Mesendoderm (in vitro differentiated cells): ENCODE data around the gene IL1RAPL1.

Experiments
- DNase-seq: peaks from one replicate; pipeline ENCODE4 v3.0.0; 2013
- H2AK5ac ChIP-seq: 2 replicates; pipeline ENCODE4 v1.6.1; 2013; ENCODE audit warnings: low read length, inconsistent platforms
- H2BK120ac ChIP-seq: 2 replicates; pipeline ENCODE4 v1.6.1; 2013; ENCODE audit warnings: low read depth, mild to moderate bottlenecking, low read length, moderate library complexity, mixed read lengths
- H2BK15ac ChIP-seq: replicated peaks from 2 replicates; pipeline ENCODE4 v1.6.1; 2013; ENCODE audit warnings: low read depth, mild to moderate bottlenecking, moderate library complexity
- H2BK5ac ChIP-seq: 2 replicates; pipeline ENCODE4 v1.6.1; 2013; ENCODE audit warnings: low read length, inconsistent platforms
- H3K18ac ChIP-seq: 2 replicates; pipeline ENCODE4 v1.6.1; 2013; ENCODE audit warnings: mild to moderate bottlenecking, low read length, mixed read lengths
- H3K23ac ChIP-seq: one replicate; pipeline ENCODE4 v1.6.1; 2013; ENCODE audit warnings: low read length
- H3K27ac ChIP-seq: 2 replicates; pipeline ENCODE4 v1.5.1; 2013; ENCODE audit warnings: low read depth, mild to moderate bottlenecking, inconsistent platforms, low read length, moderate library complexity
- H3K27me3 ChIP-seq: 2 replicates; pipeline ENCODE4 v1.6.1; 2013; ENCODE audit warnings: low read length, control low read depth, mild to moderate bottlenecking, inconsistent platforms; ENCODE audit not compliant: insufficient read depth, poor library complexity
- H3K36me3 ChIP-seq: 2 replicates; pipeline ENCODE4 v1.6.1; 2013; ENCODE audit warnings: low read length, inconsistent platforms; ENCODE audit not compliant: control insufficient read depth, insufficient read depth
- H3K4ac ChIP-seq: one replicate; pipeline ENCODE4 v1.6.1; 2013; ENCODE audit warnings: low read depth, mild to moderate bottlenecking, low read length, moderate library complexity
- H3K4me1 ChIP-seq: 2 replicates; pipeline ENCODE4 v1.6.1; 2013; ENCODE audit warnings: low read depth, low read length, inconsistent platforms; ENCODE audit not compliant: control insufficient read depth
- H3K4me2 ChIP-seq: 2 replicates; pipeline ENCODE4 v1.6.1; 2013; ENCODE audit warnings: low read length
- H3K4me3 ChIP-seq: 2 replicates; pipeline ENCODE4 v1.5.1; 2013; ENCODE audit warnings: mild to moderate bottlenecking, low read length
- H3K56ac ChIP-seq: one replicate; pipeline ENCODE4 v1.6.1; 2013; ENCODE audit warnings: low read length
- H3K79me1 ChIP-seq: 2 replicates; pipeline ENCODE4 v1.6.1; 2013; ENCODE audit warnings: low read length, inconsistent platforms
- H3K79me2 ChIP-seq: 2 replicates; pipeline ENCODE4 v1.6.1; 2013; ENCODE audit warnings: mild to moderate bottlenecking, low read length; ENCODE audit not compliant: control insufficient read depth, insufficient read depth
- H3K9ac ChIP-seq: 2 replicates; pipeline ENCODE4 v1.6.1; 2013; ENCODE audit warnings: low read length, inconsistent platforms
- H4K5ac ChIP-seq: one replicate; pipeline ENCODE4 v1.6.1; 2013; ENCODE audit warnings: low read length
- H4K8ac ChIP-seq: one replicate; pipeline ENCODE4 v1.6.1; 2013; ENCODE audit warnings: low read depth, mild to moderate bottlenecking, control low read depth, low read length, moderate library complexity
- WGBS: extraction: QIAGEN DNeasy Blood & Tissue Kit; methylation state at CpG from one replicate; pipeline ENCODE4 v1.1.7; 2013; ENCODE audit warnings: low lambda C conversion rate, missing lambda C conversion rate; ENCODE audit not compliant: insufficient coverage; ENCODE audit errors: extremely low coverage; 5-methylcytosine and 5-hydroxymethylcytosine counted together

The IL1RAPL1 gene

DNA sequence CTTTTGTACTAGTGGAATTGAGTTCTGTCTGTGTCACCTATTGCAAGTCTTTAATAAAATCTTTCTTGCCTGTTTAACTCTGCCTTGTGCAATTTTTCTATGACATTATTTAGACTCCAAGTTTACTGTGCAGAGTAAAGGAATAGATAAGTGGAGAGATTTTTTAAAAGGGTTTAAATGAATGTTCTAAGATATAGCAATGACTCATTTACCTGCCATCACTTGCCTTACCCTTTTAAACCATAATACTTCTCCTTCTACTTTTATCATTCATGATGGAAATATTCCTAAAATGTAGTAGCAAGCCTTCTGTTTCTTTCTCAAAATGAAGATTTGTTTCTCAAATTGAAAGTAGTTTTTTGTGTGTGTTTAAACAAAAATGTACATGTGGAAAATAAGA lies 845.3 kb downstream of the IL1RAPL1 start:
- no peak overlapping the region for H2BK15ac ChIP-seq
- no peak overlapping the region for H3K4me2 ChIP-seq
- H3K4me3 ChIP-seq: no peak overlapping the region
- H4K5ac ChIP-seq: no peak overlapping the region
- no peak overlapping the region for H2BK120ac ChIP-seq
- H3K23ac ChIP-seq: no peak overlapping the region
- no peak for DNase-seq
- H3K9ac ChIP-seq: no peak overlapping the region
- no peaks in the 10 kb centered on the region for H3K27me3 ChIP-seq
- H3K18ac ChIP-seq: no peak overlapping the region
- H3K4ac ChIP-seq: no peak overlapping the region
- no peaks in the 10 kb centered on the region for H3K4me1 ChIP-seq
- H3K79me2 ChIP-seq: no peaks in the 10 kb centered on the region
- H3K79me1 ChIP-seq: no peaks in the 10 kb centered on the region
- H2AK5ac ChIP-seq: no peak overlapping the region
- H3K36me3 ChIP-seq: no peaks in the 10 kb centered on the region
- H2BK5ac ChIP-seq: no peak overlapping the region
- H3K27ac ChIP-seq: no peak overlapping the region
- H4K8ac ChIP-seq: no peak overlapping the region
- no peak overlapping the region for H3K56ac ChIP-seq

DNA sequence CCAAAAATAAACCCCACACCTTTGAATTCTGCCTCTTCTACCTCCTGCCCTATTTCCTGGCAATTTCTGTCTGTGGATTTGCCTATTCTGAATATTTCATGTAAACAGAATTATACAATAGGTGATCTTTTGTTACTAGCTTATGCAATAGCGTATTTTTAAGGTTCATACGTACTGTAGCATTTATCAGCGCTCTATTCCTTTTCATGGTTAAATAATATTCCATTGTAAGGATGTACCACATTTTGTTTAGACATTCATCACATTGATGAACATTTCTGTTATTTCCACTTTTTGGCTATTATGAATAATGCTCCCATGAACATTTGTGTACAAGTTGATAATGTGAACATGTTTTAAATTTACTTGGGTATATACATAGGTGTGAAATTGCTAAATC lies 847.7 kb downstream of the IL1RAPL1 start:
- Histone ChIP-seq H3K9ac (no peak overlapping the region), H3K4me3 (no peak overlapping the region), H3K27me3 (no peaks in the 10 kb centered on the region), H3K36me3 (no peaks in the 10 kb centered on the region), H3K4me1 (no peaks in the 10 kb centered on the region), H3K27ac (no peak overlapping the region), H2BK15ac (no peak overlapping the region), H3K4ac (no peak overlapping the region), H3K79me1 (no peaks in the 10 kb centered on the region), H2AK5ac (no peak overlapping the region), H3K18ac (no peak overlapping the region), H3K23ac (no peak overlapping the region), H4K8ac (no peak overlapping the region), H3K56ac (no peak overlapping the region), H3K4me2 (no peak overlapping the region), H2BK120ac (no peak overlapping the region), H4K5ac (no peak overlapping the region), H2BK5ac (no peak overlapping the region), H3K79me2 (no peaks in the 10 kb centered on the region)
- no peak for DNase-seq
- no CpG with 5 or more reads among the region's 3 CpGs for WGBS

DNA sequence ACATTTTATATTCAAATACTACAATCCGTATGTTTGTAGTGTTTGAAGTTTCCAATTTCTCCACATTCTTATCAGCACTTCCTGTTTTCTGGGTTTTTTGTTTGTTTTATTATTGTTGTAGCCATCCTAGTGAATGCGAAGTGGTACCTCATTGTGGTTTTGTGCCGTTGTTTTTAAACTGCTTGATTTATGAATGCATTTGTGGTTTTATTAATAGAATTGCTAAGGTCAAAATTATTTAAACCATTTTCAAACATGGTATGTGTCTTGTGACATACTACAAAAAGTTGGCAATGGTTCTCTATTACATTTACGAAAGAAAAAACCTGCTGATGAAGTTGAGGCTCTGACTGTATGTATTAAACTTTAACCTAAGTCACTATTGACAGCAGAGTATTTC lies 848.1 kb downstream of the IL1RAPL1 start:
- Histone ChIP-seq H4K8ac (no peak overlapping the region), H3K79me1 (no peaks in the 10 kb centered on the region), H2BK15ac (no peak overlapping the region), H3K18ac (no peak overlapping the region), H3K27ac (no peak overlapping the region), H3K4me1 (no peaks in the 10 kb centered on the region), H3K9ac (no peak overlapping the region), H4K5ac (no peak overlapping the region), H3K4ac (no peak overlapping the region), H2BK120ac (no peak overlapping the region), H3K4me3 (no peak overlapping the region), H3K23ac (no peak overlapping the region), H2AK5ac (no peak overlapping the region), H3K79me2 (no peaks in the 10 kb centered on the region), H3K36me3 (no peaks in the 10 kb centered on the region), H2BK5ac (no peak overlapping the region), H3K56ac (no peak overlapping the region), H3K4me2 (no peak overlapping the region), H3K27me3 (no peaks in the 10 kb centered on the region)
- DNase-seq: no peak
- no CpG with 5 or more reads among the region's 4 CpGs for WGBS

GRCh38 chrX:29447867-29448266 lies 860.6 kb downstream of the IL1RAPL1 start:
- H3K9ac ChIP-seq: no peak overlapping the region
- H2BK5ac ChIP-seq: no peak overlapping the region
- no CpG with 5 or more reads among the region's 2 CpGs for WGBS
- H3K27ac ChIP-seq: no peak overlapping the region
- no peak for DNase-seq
- H3K23ac ChIP-seq: no peak overlapping the region
- no peaks in the 10 kb centered on the region for H3K27me3 ChIP-seq
- no peaks in the 10 kb centered on the region for H3K4me1 ChIP-seq
- no peak overlapping the region for H4K8ac ChIP-seq
- no peaks in the 10 kb centered on the region for H3K79me2 ChIP-seq
- no peak overlapping the region for H3K4ac ChIP-seq
- H3K18ac ChIP-seq: no peak overlapping the region
- no peak overlapping the region for H3K4me2 ChIP-seq
- H2BK120ac ChIP-seq: no peak overlapping the region
- H2BK15ac ChIP-seq: no peak overlapping the region
- H4K5ac ChIP-seq: no peak overlapping the region
- H3K36me3 ChIP-seq: no peaks in the 10 kb centered on the region
- no peak overlapping the region for H2AK5ac ChIP-seq
- H3K56ac ChIP-seq: no peak overlapping the region
- H3K4me3 ChIP-seq: no peak overlapping the region
- H3K79me1 ChIP-seq: no peaks in the 10 kb centered on the region

DNA sequence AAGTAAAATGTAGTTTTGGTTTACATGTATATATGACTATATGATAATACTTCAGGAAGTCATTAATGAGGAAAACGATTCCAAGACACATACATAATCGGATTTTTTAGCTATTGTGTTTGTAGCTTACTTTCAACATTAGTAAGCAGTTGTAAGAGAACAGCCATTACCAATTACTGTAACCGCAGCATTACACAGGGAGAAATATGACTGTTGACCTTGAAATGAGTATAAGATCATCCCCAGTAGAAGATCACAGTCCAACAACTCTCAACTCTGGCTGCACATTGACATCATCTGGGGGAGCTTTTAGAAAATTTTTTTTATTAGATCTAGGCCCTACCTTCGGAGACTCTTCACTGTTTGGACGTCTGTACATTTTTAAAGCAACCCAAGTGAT lies 866.1 kb downstream of the IL1RAPL1 start:
- no peak overlapping the region for H3K27ac ChIP-seq
- no CpG with 5 or more reads among the region's 5 CpGs for WGBS
- H2BK15ac ChIP-seq: no peak overlapping the region

DNA sequence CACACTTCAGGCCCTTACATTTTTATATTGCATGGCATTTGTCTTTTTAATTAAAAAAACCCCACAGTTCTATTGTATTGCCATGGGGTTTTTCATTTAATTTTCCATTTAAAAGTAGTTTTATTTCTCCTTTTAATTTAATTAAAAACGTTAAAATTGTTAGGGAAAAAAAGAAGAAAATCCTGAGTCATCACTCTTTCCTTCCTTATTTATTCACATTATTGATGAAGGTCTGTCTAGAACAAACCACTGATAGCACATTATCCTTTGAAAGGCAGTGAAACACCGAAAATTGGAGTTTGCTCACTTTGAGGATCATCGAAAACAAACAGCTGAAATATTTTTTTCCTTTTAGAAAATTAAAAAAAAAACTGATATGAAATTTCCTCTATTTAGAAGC lies 868.5 kb downstream of the IL1RAPL1 start:
- Histone ChIP-seq H3K4ac (no peak overlapping the region), H2BK15ac (no peak overlapping the region), H3K36me3 (no peaks in the 10 kb centered on the region), H4K8ac (no peak overlapping the region), H3K79me1 (no peaks in the 10 kb centered on the region), H2AK5ac (no peak overlapping the region), H3K27me3 (no peaks in the 10 kb centered on the region), H3K4me1 (no peaks in the 10 kb centered on the region), H3K9ac (no peak overlapping the region), H3K27ac (no peak overlapping the region), H3K18ac (no peak overlapping the region), H3K56ac (no peak overlapping the region), H2BK120ac (no peak overlapping the region), H4K5ac (no peak overlapping the region), H3K4me3 (no peak overlapping the region), H3K23ac (no peak overlapping the region), H2BK5ac (no peak overlapping the region), H3K4me2 (no peak overlapping the region), H3K79me2 (no peaks in the 10 kb centered on the region)
- WGBS: no CpG with 5 or more reads among the region's 3 CpGs
- no peak for DNase-seq

More for the DNA sequence above, 866.1 kb downstream of the IL1RAPL1 start:
- Histone ChIP-seq H2AK5ac (no peak overlapping the region), H3K4ac (no peak overlapping the region), H3K18ac (no peak overlapping the region), H2BK120ac (no peak overlapping the region), H3K27me3 (no peaks in the 10 kb centered on the region), H3K56ac (no peak overlapping the region), H3K9ac (no peak overlapping the region), H4K5ac (no peak overlapping the region), H3K79me2 (no peaks in the 10 kb centered on the region), H3K4me2 (no peak overlapping the region), H3K4me1 (no peaks in the 10 kb centered on the region), H3K36me3 (no peaks in the 10 kb centered on the region), H4K8ac (no peak overlapping the region), H3K79me1 (no peaks in the 10 kb centered on the region), H3K23ac (no peak overlapping the region), H2BK5ac (no peak overlapping the region), H3K4me3 (no peak overlapping the region)
- DNase-seq: no peak
